Right lobe of liver (tissue), 6 donors: ENCODE results near the gene CTIF. TPM values are rescaled to one million over a fixed set of nuclear protein-coding genes. Genes with fewer than 3 reads are reported as not detected.

Source experiments
- ATAC-seq, 4 donors: fragments of 200-7000 bp; cut with Tn5 transposase; one replicate each; pipeline ENCODE4 v1.9.1; 2020; ENCODE audit warnings: mild to moderate bottlenecking in 4 of 4, moderate library complexity in 4 of 4
- DNase-seq, 3 donors: peaks; one replicate each; pipeline ENCODE4 v3.0.0-alpha.2; 2020
- H3K27ac ChIP-seq, 3 donors: fragments of 200-600 bp; one replicate each; pipeline ENCODE4 v1.8.0; 2022
- H3K27me3 ChIP-seq, 2 donors: fragments of 200-600 bp; one replicate each; pipeline ENCODE4 v1.8.0; 2022
- H3K36me3 ChIP-seq, 4 donors: fragments of 200-600 bp; sonication (generic) in 1 of 4; one replicate each; pipeline versions ENCODE4 v1.5.1 to v1.8.0; 2017 to 2022; ENCODE audit warnings: control low read depth in 1 of 4
- H3K4me1 ChIP-seq, 4 donors: fragments of 200-600 bp; sonication (generic) in 1 of 4; one replicate each; pipeline versions ENCODE4 v1.5.1 to v1.8.0; 2017 to 2022; ENCODE audit warnings: control low read depth in 1 of 4
- H3K4me3 ChIP-seq, 3 donors: fragments of 200-600 bp; one replicate each; pipeline ENCODE4 v1.8.0; 2022
- H3K9me3 ChIP-seq, 4 donors: fragments of 200-600 bp; sonication (generic) in 1 of 4; one replicate each; pipeline versions ENCODE4 v1.5.1 to v1.8.0; 2017 to 2022; ENCODE audit warnings: control low read depth in 1 of 4
- CTCF ChIP-seq, 4 donors: fragments of 200-600 bp in 3 of 4; fragments of 450-650 bp in 1 of 4; IDR thresholded peaks; one replicate each; pipeline versions ENCODE4 v1.5.1 to v1.8.0; 2016 to 2022; ENCODE audit warnings: antibody characterized with exemption in 4 of 4, mild to moderate bottlenecking in 2 of 4
- POLR2A ChIP-seq: fragments of 450-650 bp; IDR thresholded peaks from one replicate; pipeline ENCODE4 v1.6.1; 2017; ENCODE audit warnings: antibody characterized with exemption, mild to moderate bottlenecking
- WGBS: methylation state at CpG from one replicate; pipeline ENCODE4 v1.1.6; 2018; ENCODE audit warnings: low coverage, low lambda C conversion rate; ENCODE audit not compliant: insufficient coverage; ENCODE audit errors: missing lambda C conversion rate; 5-methylcytosine and 5-hydroxymethylcytosine counted together
- intact Hi-C, 2 donors: fragments of 100-400 bp; cut with DNase I; formaldehyde crosslinking; loops; one replicate each; pipeline versions ENCODE4 v1.11.2 to v1.14.1; 2022
- total RNA-seq, 6 experiments: library from RNA; depleted of rRNA in 2 of 6; stranded (reverse); fragments of >200 nt in 2 of 6; fragmentation: NEBNext Ultra II Directional in 3 of 6; extraction: Animal tissue kit (Norgen Biotek cat#: 25700) in 3 of 6; gene quantifications; one replicate each; pipeline versions ENCODE4 v1.1.0 to v1.2.4, GENCODE V29; 2016 to 2023
- donor health status: DM: no; HTN: yes; CAD: no.
- donor health status: DM: no; HTN: no; CAD: no.
- donor health status: DM: no; HTN: no; CAD: no.
- donor health status: DM: no; HTN: yes; CAD: no.
- donor health status: DM: no; HTN: yes; CAD: no.

CTIF gene
- total RNA-seq, 6 experiments from 2014 or later: 29.0 to 60.6 (median 43.1) TPM

DNA sequence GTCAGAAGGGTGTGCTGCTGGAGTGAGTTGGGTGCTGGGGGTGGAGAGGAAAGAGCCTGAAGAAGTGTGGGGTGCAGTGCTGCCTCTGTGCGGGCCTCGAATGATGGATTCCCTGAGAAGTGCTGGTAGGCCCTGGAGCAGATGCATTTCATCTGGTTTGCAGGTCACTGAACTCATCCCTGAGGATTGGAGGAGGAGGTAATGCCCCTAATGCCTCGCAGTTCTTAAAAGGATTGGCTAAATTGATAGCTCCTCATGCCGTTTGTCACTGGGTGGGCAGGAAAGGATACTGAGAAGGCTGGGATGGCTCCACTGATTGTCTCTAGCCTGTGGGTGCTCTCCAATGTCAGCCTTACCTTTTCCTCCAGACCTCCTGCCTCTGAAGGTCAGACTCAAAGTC, 74.1 kb downstream of the CTIF start:
- Histone ChIP-seq H3K4me3 (no peak overlapping the region), H3K9me3 (no peaks in the 10 kb centered on the region), H3K27me3 (no peaks in the 10 kb centered on the region), H3K27ac (no peak overlapping the region), H3K4me1 (no peaks in the 10 kb centered on the region), H3K36me3 (peaks cover 0 to 4% (median 0%) of the 10 kb centered on the region in 4 donors)
- ATAC-seq: no peak
- DNase-seq: peak in 1 of 3 donors; percentile 12
- no peak for TF ChIP-seq POLR2A
- no peak for TF ChIP-seq CTCF (IDR thresholded peaks at IDR 0.05)
- WGBS: 56% methylated on average over 3 of the region's 4 CpGs
- intact Hi-C loops: no loop called here

DNA sequence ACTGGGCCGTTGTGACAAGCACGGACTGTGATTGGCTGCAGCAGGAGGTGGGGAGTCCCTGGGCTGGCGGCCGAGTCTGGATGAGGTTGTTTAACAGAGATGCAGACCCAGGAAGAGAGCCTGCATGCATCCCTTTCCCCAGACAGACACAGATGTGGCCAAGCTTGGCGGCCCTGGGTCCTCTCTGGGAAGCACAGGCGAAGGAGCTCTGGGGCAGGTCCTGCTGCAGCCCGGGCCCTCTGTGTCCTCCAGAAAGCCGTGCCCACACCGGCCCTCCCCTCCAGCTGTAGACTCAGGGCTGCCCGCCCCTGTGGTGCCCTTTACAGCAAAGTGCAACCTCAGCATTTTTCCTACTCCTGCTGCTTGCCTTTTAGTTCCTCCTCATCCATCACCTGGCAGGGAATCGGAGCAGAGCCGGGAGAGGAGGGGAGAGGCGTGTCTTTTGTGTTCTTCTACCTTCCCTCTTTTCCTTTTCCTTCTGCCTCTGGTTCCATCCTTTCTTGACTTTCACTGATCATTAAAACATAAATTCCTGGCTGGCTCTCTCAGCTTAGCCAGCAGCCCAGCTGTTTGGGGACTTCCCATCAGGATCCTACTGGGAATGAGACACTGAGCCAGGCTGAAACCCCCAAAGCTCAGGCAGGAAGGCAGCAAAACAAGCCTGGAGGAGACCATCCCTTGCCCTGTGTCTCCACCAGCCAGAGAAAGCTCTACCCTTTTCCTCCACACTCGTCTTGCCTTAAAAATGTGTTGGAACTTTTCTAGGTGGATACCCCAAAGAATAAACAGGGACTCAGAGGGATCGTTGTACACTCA, 75.0 kb downstream of the CTIF start:
- no peaks in the 10 kb centered on the region for H3K27me3 ChIP-seq
- WGBS: 54% methylated on average over 4 of the region's 15 CpGs
- H3K9me3 ChIP-seq: no peaks in the 10 kb centered on the region
- TF ChIP-seq CTCF (IDR thresholded peaks at IDR 0.05) (no peak), POLR2A (no peak)
- H3K36me3 ChIP-seq: peaks cover 0 to 4% (median 0%) of the 10 kb centered on the region in 4 donors
- H3K4me3 ChIP-seq: no peak overlapping the region
- H3K4me1 ChIP-seq: no peaks in the 10 kb centered on the region
- DNase-seq: peak in 1 of 3 donors; percentile 56
- intact Hi-C loops: no loop called here
- ATAC-seq: peak; percentile 6 to 53 (median 28)
- no peak overlapping the region for H3K27ac ChIP-seq

DNA sequence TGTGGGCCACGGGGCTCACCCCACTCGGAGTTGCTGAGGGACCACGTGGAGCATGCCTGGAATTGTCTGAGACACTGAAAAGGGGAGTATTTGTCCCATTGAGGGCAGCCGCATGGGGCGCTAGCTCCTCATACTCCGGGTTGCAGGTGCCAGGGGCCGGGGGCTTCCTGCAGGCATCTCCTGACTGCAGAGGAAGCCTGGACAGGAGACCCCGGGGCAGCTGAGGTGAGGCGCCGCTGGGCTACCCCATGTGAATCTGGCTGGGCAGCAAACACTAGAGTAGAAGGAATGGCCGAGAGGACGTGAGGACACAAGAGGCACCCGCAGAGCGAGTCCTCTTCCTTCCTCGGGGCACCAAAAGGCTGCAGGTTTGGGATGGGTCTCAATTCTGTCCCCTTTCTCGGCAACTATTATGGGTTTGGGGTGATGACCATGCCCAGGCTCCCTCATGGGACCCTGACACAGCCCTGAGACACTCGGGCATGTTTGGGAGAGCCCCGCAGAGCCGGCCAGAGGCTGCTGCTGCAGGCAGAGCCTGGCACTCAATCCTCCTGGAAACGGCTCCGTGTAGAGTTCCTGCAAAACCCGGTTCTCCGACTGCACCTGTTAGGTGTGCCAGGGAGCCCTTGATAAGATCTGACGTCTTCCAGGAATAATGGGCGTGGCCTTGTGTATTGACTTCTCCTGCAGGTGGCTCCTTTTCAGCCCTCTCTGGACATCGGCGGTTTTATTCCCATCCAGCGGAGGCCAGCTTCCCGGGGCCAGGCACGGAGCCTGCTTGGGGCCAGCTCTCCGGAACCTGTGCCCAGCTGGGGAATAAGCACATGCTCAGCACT, 77.0 kb downstream of the CTIF start:
- H3K4me3 ChIP-seq: no peak overlapping the region
- H3K27ac ChIP-seq: no peak overlapping the region
- intact Hi-C loops: no loop called here
- TF ChIP-seq CTCF (IDR thresholded peaks at IDR 0.05): no peak
- TF ChIP-seq POLR2A: no peak
- WGBS: 78% methylated on average over 8 of the region's 31 CpGs
- peaks cover 0 to 20% (median 6%) of the 10 kb centered on the region in 4 donors for H3K36me3 ChIP-seq
- no peaks in the 10 kb centered on the region for H3K9me3 ChIP-seq
- H3K4me1 ChIP-seq: no peaks in the 10 kb centered on the region
- no peaks in the 10 kb centered on the region for H3K27me3 ChIP-seq
- DNase-seq: peak in 1 of 3 donors; percentile 51
- ATAC-seq: no peak

DNA sequence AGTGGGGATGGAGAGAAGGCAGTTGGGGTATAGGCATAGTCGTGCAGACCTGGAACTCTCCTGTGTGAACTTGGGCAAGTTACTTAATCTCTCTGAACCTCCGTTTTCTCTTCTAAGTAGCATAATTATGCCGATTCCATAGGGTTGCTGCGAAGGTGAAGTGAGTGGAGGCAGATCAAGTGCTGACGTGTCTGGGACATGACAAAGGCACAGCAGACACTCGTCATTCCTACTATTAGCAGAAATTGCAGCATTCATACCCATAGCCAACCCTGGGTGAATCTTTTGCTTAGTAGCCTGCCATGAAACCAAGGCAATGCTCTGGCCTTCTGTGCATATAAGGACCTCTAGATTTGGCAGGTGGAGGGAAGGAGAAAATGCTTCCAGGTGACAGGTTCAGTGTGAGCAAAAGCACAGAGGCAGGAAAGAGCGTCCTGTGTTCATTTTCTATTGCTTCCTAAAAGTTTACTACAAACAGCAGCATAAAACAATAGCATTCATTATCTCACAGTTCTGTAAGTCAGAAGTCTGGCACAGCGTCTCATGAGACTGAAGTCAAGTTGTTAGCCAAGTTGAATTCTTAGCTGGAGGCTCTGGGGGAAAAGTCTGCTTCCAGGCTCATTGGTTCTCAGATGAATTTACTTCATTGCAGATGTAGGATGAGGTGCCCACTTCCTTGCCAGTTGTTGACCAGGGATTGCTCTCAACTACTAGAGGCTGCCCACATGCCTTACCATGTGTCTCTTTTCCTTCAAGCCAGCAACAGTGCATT, 77.8 kb downstream of the CTIF start:
- intact Hi-C loops: no loop called here
- DNase-seq: peak in 1 of 3 donors; percentile 1
- 93% methylated on average over 8 of the region's 8 CpGs for WGBS
- Histone ChIP-seq H3K9me3 (no peaks in the 10 kb centered on the region), H3K27me3 (no peaks in the 10 kb centered on the region), H3K27ac (no peak overlapping the region), H3K36me3 (peaks cover 0 to 27% (median 7%) of the 10 kb centered on the region in 4 donors), H3K4me1 (no peaks in the 10 kb centered on the region), H3K4me3 (no peak overlapping the region)
- TF ChIP-seq CTCF (IDR thresholded peaks at IDR 0.05): no peak
- TF ChIP-seq POLR2A: no peak
- no peak for ATAC-seq
